ENCODE data around the gene ZFHX3. TPM values are rescaled to one million over a fixed set of nuclear protein-coding genes. Genes with fewer than 3 reads are reported as not detected.

ZFHX3 gene
- total and polyA plus RNA-seq, 2 of the 8 experiments (the other 6 are each of a cell fraction or from before 2014, with no cell fraction given): 0.08 to 0.99 TPM

DNA sequence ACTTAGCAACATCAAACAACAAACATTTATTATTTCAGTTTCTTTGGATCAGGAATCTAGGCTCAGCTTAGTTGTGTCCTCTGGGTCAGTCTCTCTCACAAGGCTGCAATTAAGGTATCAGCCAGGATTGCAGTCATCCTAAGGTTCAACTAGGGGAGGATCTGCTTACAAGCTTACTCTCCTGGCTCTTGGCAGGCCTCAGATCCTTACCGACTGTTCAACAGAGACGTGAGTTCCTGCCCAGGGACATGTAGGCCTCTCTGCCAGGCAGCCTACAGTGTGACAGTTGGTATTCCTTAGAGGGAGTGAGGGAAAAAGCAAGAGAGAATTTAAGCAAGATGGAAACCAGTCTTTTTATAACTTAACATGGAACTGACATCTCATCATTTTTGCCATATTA lies 294.0 kb downstream of the ZFHX3 start (continued):
- TF ChIP-seq CREB1 (IDR thresholded peaks at IDR 0.05) (no peak), SP1 (IDR thresholded peaks at IDR 0.05; ENCODE audit: low read depth, low read length) (no peak)
- TF ChIP-seq, protein P1, sequence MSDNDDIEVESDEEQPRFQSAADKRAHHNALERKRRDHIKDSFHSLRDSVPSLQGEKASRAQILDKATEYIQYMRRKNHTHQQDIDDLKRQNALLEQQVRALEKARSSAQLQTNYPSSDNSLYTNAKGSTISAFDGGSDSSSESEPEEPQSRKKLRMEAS (IDR thresholded peaks at IDR 0.05): no peak
